AG08395 (cell line): ENCODE measurements around the gene TPGS1.

Source experiments
- DNase-seq: peaks from one replicate; pipeline ENCODE4 v3.0.0; 2012; ENCODE audit warnings: mixed read lengths, low spot score

The TPGS1 gene

GRCh38 chr19:518598-519231, 11.4 kb downstream of the TPGS1 start:
- no peak for DNase-seq

GRCh38 chr19:519449-519865, 12.2 kb downstream of the TPGS1 start:
- no peak for DNase-seq

GRCh38 chr19:522726-523125, 15.4 kb downstream of the TPGS1 start:
- no peak for DNase-seq

- peak; percentile 32 for DNase-seq
Measured at GRCh38 chr19:524062-524674, 16.9 kb downstream of the TPGS1 start.

GRCh38 chr19:525029-525428, 17.7 kb downstream of the TPGS1 start:
- DNase-seq = no peak

- no peak for DNase-seq
Measured at GRCh38 chr19:525857-526419, 18.6 kb downstream of the TPGS1 start.

- DNase-seq = no peak
Measured at GRCh38 chr19:530134-531008, 23.1 kb downstream of the TPGS1 start.

- peak; percentile 100 for DNase-seq
Measured at GRCh38 chr19:531009-531752, 23.9 kb downstream of the TPGS1 start.

- DNase-seq = no peak
Measured at GRCh38 chr19:531753-532560, 24.7 kb downstream of the TPGS1 start, which contains the start of gene CDC34. Gene CDC34, plus strand, starts transcription at chr19:531760. Its CDS starts 172 bp downstream, at chr19:531932.

- DNase-seq = peak; percentile 63
Measured at GRCh38 chr19:532561-533363, 25.5 kb downstream of the TPGS1 start.

- DNase-seq = no peak
Measured at GRCh38 chr19:533364-534058, 26.2 kb downstream of the TPGS1 start.

- no peak for DNase-seq
Measured at GRCh38 chr19:534088-534487, 26.8 kb downstream of the TPGS1 start.

GRCh38 chr19:535017-535835, 27.9 kb downstream of the TPGS1 start:
- no peak for DNase-seq

- no peak for DNase-seq
Measured at GRCh38 chr19:536031-536880, 29.0 kb downstream of the TPGS1 start.

- DNase-seq = no peak
Measured at GRCh38 chr19:536881-537404, 29.6 kb downstream of the TPGS1 start.

- DNase-seq = no peak
Measured at GRCh38 chr19:538641-539428, 31.5 kb downstream of the TPGS1 start.
